Neural crest cell (in vitro differentiated cells): ENCODE measurements around the gene GMDS. TPM values are rescaled to one million over a fixed set of nuclear protein-coding genes. Genes with fewer than 3 reads are reported as not detected.

Experiments used
- DNase-seq: peaks from one replicate; pipeline ENCODE4 v3.0.0; 2021; ENCODE audit warnings: low read depth, mixed read lengths, low spot score
- H3K27ac Mint-ChIP-seq: one replicate; pipeline ENCODE4 v1.8.0; 2021; ENCODE audit warnings: mild to moderate bottlenecking, mixed read lengths; ENCODE audit not compliant: unreplicated experiment
- H3K27me3 Mint-ChIP-seq: 2 replicates; pipeline ENCODE4 v1.8.0; 2021; ENCODE audit warnings: low read depth, mild to moderate bottlenecking, mixed read lengths
- H3K36me3 Mint-ChIP-seq: 2 replicates; pipeline ENCODE4 v1.8.0; 2021; ENCODE audit warnings: low read depth, mild to moderate bottlenecking, mixed read lengths
- H3K4me1 Mint-ChIP-seq: 2 replicates; pipeline ENCODE4 v1.8.0; 2021; ENCODE audit warnings: mixed read lengths
- H3K4me3 Mint-ChIP-seq: one replicate; pipeline ENCODE4 v1.8.0; 2021; ENCODE audit warnings: mild to moderate bottlenecking, mixed read lengths
- H3K9me3 Mint-ChIP-seq: 2 replicates; pipeline ENCODE4 v1.8.0; 2021; ENCODE audit warnings: mixed read lengths
- total RNA-seq: library from RNA; stranded (reverse); gene quantifications from 2 replicates; pipeline ENCODE4 v1.2.1, GENCODE V29; 2021
- TF ChIP-seq, protein P1 (sequence below): fragments of 200-600 bp; sonication (generic); conservative IDR thresholded peaks from 2 replicates; pipeline ENCODE4 v1.5.0; 2021; ENCODE audit warnings: antibody characterized with exemption, mild to moderate bottlenecking

The GMDS gene
- total RNA-seq, 1 donor from 2014 or later, result 16.1 TPM

GRCh38 chr6:2035826-2036709 is 209.3 kb downstream of the GMDS start:
- no peaks in the 10 kb centered on the region for H3K36me3 Mint-ChIP-seq
- peaks cover 16% of the 10 kb centered on the region for H3K4me1 Mint-ChIP-seq
- no peak overlapping the region for H3K4me3 Mint-ChIP-seq
- H3K9me3 Mint-ChIP-seq, result no peaks in the 10 kb centered on the region
- TF ChIP-seq, protein P1, sequence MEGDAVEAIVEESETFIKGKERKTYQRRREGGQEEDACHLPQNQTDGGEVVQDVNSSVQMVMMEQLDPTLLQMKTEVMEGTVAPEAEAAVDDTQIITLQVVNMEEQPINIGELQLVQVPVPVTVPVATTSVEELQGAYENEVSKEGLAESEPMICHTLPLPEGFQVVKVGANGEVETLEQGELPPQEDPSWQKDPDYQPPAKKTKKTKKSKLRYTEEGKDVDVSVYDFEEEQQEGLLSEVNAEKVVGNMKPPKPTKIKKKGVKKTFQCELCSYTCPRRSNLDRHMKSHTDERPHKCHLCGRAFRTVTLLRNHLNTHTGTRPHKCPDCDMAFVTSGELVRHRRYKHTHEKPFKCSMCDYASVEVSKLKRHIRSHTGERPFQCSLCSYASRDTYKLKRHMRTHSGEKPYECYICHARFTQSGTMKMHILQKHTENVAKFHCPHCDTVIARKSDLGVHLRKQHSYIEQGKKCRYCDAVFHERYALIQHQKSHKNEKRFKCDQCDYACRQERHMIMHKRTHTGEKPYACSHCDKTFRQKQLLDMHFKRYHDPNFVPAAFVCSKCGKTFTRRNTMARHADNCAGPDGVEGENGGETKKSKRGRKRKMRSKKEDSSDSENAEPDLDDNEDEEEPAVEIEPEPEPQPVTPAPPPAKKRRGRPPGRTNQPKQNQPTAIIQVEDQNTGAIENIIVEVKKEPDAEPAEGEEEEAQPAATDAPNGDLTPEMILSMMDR, result no peak
- DNase-seq, result no peak
- H3K27ac Mint-ChIP-seq, result no peak overlapping the region
- H3K27me3 Mint-ChIP-seq, result no peaks in the 10 kb centered on the region

DNA sequence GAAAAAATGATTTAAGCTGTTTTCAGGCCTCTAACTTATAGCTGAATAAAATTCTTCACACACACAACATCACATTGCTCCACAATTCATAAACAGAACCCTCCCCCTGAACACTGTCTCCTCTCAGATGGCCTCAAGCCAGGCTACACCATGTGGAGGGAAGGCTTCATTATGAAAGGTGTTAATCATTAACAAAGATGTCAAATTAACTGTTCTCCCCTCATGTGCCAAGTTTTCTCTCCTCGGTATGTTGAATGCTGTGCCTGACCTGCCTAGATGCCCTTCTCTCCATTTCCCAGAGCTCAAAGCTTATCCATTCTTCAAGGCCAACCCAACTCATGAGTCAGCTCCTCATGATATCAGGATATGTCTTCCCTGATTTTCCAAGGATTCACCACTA is 210.4 kb downstream of the GMDS start:
- Mint-ChIP-seq H3K27ac (no peak overlapping the region), H3K27me3 (no peaks in the 10 kb centered on the region), H3K4me3 (no peak overlapping the region), H3K9me3 (no peaks in the 10 kb centered on the region), H3K36me3 (no peaks in the 10 kb centered on the region), H3K4me1 (peaks cover 16% of the 10 kb centered on the region)
- DNase-seq, result no peak
- TF ChIP-seq, protein P1, result no peak

DNA sequence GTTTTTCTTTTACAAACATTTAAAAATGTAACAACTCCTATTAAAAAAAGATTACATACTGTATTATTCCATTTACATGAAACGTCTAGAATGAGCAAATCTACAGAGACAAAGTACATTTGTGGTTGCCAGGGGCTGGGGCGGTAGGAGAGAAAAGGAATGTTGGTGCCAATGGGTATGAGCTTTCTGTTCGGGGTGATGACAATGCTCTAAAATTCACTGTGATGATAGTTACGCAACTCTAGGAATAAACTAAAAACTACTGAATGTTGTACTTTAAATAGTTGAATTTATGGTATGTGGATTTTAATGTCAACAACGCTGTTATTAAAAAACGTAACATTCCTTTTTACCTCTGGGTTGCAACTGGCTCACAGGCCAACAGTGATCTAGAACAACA is 211.1 kb downstream of the GMDS start:
- Mint-ChIP-seq H3K36me3 (no peaks in the 10 kb centered on the region), H3K27ac (no peak overlapping the region), H3K27me3 (no peaks in the 10 kb centered on the region), H3K4me1 (peaks cover 16% of the 10 kb centered on the region), H3K9me3 (no peaks in the 10 kb centered on the region), H3K4me3 (no peak overlapping the region)
- TF ChIP-seq, protein P1, result no peak
- DNase-seq, result no peak

- DNase-seq, result no peak
- H3K36me3 Mint-ChIP-seq, result no peaks in the 10 kb centered on the region
- H3K27me3 Mint-ChIP-seq, result no peaks in the 10 kb centered on the region
- no peak overlapping the region for H3K4me3 Mint-ChIP-seq
- H3K9me3 Mint-ChIP-seq, result no peaks in the 10 kb centered on the region
- peaks cover 14% of the 10 kb centered on the region for H3K4me1 Mint-ChIP-seq
- TF ChIP-seq, protein P1, result no peak
- no peak overlapping the region for H3K27ac Mint-ChIP-seq
Measured at GRCh38 chr6:2033544-2033943, 211.9 kb downstream of the GMDS start.

DNA sequence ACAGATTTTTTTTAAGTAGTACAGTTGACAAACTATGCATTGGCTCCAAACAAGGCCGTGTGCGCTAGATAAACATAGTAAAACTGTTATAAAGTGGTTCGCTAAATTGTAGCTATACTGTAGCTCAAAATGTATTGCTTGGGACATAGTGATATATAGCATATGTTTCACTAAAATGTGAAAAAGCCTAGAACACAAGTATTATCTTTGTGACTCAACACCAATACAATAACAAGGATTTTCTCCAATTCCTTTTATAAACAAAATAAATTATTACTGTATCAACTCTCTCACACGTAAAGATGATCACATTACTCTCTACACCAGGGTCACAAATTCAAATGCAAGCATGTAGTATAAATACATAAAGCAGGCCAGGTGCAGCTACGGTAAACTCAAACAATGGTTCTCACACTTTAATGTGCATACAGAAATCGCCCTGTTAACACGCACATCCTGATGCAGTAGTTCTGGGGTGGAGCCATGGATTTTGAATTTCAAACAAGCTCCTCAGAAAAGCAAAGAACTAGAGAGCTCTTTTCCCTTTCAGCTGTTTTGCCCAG is 214.6 kb downstream of the GMDS start:
- TF ChIP-seq, protein P1, result no peak
- Mint-ChIP-seq H3K4me3 (no peak overlapping the region), H3K9me3 (no peaks in the 10 kb centered on the region), H3K4me1 (peaks cover 3% of the 10 kb centered on the region), H3K36me3 (no peaks in the 10 kb centered on the region), H3K27ac (no peak overlapping the region), H3K27me3 (no peaks in the 10 kb centered on the region)
- no peak for DNase-seq
